ENCODE data around the gene DYNC2I2. TPM values are rescaled to one million over a fixed set of nuclear protein-coding genes. Genes with fewer than 3 reads are reported as not detected.
"Not testable (repeated sequence)": the region's sequence is repeated elsewhere in the genome, so short reads cannot be mapped to it uniquely, and the experiment has no call there.

The DYNC2I2 gene
- total RNA-seq, 4 donors from 2014 or later, result 39.7 to 65.9 (median 54.4) TPM

DNA sequence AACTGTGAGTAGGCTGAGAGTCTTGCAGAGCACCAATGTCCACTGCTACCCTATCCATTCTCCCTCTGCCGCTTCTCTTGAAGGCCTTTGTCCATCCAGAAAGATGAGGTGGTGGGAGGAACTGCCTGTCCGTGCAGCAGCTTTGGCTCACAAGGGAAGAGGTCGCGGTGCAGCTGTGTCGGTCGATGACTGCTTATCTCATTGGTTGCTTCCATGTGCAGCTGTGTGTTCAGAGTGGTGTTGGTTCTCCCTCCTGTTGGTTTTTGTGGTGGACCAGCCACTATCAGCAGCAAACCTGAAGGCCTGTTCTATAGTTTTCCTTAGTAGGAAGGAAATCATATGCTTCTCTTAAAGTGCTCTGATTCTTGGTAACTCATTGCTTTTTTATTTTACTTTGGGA is 63.6 kb downstream of the DYNC2I2 start:
- Histone ChIP-seq H3K4me1 (no peaks in the 10 kb centered on the region), H3K27ac (no peak overlapping the region), H3K27me3 (no peaks in the 10 kb centered on the region), H3K9me3 (no peaks in the 10 kb centered on the region), H3K4me3 (no peak overlapping the region), H3K36me3 (peaks cover 21 to 100% (median 76%) of the 10 kb centered on the region in 3 donors)
- intact Hi-C loops (cut with DNase I), result no loop called here
- 71 to 89% methylated on average over 5 of the region's 6 CpGs for WGBS, 2 donors
- TF ChIP-seq CTCF (IDR thresholded peaks at IDR 0.05), result no peak
- TF ChIP-seq POLR2A (IDR thresholded peaks at IDR 0.05), result no peak
- DNase-seq, result no peak

- Histone ChIP-seq H3K4me3 (no peak overlapping the region), H3K4me1 (no peaks in the 10 kb centered on the region), H3K9me3 (no peaks in the 10 kb centered on the region), H3K27ac (no peak overlapping the region), H3K27me3 (no peaks in the 10 kb centered on the region), H3K36me3 (peaks cover 32 to 100% (median 78%) of the 10 kb centered on the region in 3 donors)
- intact Hi-C loops (cut with DNase I), result no loop called here
- TF ChIP-seq CTCF (IDR thresholded peaks at IDR 0.05), result no peak
- no peak for TF ChIP-seq POLR2A (IDR thresholded peaks at IDR 0.05)
- no peak for DNase-seq
- WGBS, 2 donors, result 88 to 92% methylated on average over 11 of the region's 11 CpGs
Measured at GRCh38 chr9:128588581-128589233, 67.9 kb downstream of the DYNC2I2 start.

GRCh38 chr9:128587453-128587852 is 69.2 kb downstream of the DYNC2I2 start:
- H3K27ac ChIP-seq, result no peak overlapping the region
- H3K4me1 ChIP-seq, result no peaks in the 10 kb centered on the region
- H3K36me3 ChIP-seq, result peaks cover 31 to 100% (median 79%) of the 10 kb centered on the region in 3 donors
- H3K27me3 ChIP-seq, result no peaks in the 10 kb centered on the region
- 39 to 63% methylated on average over 5 to 6 of the region's 6 CpGs for WGBS, 2 donors
- TF ChIP-seq POLR2A (IDR thresholded peaks at IDR 0.05), result no peak
- no peak for TF ChIP-seq CTCF (IDR thresholded peaks at IDR 0.05)
- intact Hi-C loops (cut with DNase I), result no loop called here
- no peak overlapping the region for H3K4me3 ChIP-seq
- DNase-seq, result no peak
- no peaks in the 10 kb centered on the region for H3K9me3 ChIP-seq

- DNase-seq; H3K9me3 ChIP-seq; H3K4me1 ChIP-seq; H3K27me3 ChIP-seq; H3K4me3 ChIP-seq; intact Hi-C loops (cut with DNase I); H3K27ac ChIP-seq: not testable (repeated sequence)
- H3K36me3 ChIP-seq, result peaks cover 34 to 100% (median 79%) of the 10 kb centered on the region in 3 donors
- 87 to 96% methylated on average over 3 to 11 of the region's 11 CpGs for WGBS, 2 donors
Measured at GRCh38 chr9:128586934-128587333, 69.7 kb downstream of the DYNC2I2 start.

- H3K27me3 ChIP-seq; intact Hi-C loops (cut with DNase I); H3K27ac ChIP-seq; DNase-seq; H3K4me3 ChIP-seq; H3K9me3 ChIP-seq; H3K4me1 ChIP-seq: not testable (repeated sequence)
- peaks cover 36 to 100% (median 82%) of the 10 kb centered on the region in 3 donors for H3K36me3 ChIP-seq
- 84 to 90% methylated on average over 8 of the region's 8 CpGs for WGBS, 2 donors
Measured at GRCh38 chr9:128585155-128585554, 71.5 kb downstream of the DYNC2I2 start.

Other genes with a start within 250 kb of the DYNC2I2 start
- gene CERCAM, start 236.0 kb downstream of the DYNC2I2 start, total RNA-seq, result 10 to 100 TPM in 1 of 4 donors, 1 to 10 TPM in 3; 2.2 to 18.3 (median 6.2) TPM
- 10 to 100 TPM; 13.2 to 28.0 (median 19.8) TPM for gene ODF2, start 200.8 kb downstream of the DYNC2I2 start, total RNA-seq
- gene GLE1, start 152.1 kb downstream of the DYNC2I2 start, total RNA-seq, result 10 to 100 TPM; 21.4 to 31.2 (median 24.4) TPM
- 100 to 1,000 TPM in 3 of 4 donors, 10 to 100 TPM in 1; 97.8 to 233 (median 160) TPM for gene SPTAN1, start 104.3 kb downstream of the DYNC2I2 start, total RNA-seq
- 100 to 1,000 TPM in 3 of 4 donors, 10 to 100 TPM in 1; 83.5 to 253 (median 215) TPM for gene SET, start 32.4 kb upstream of the DYNC2I2 start, total RNA-seq
- 1 to 10 TPM; 2.3 to 6.2 (median 3.2) TPM for gene PKN3, start 45.7 kb upstream of the DYNC2I2 start, total RNA-seq
- gene ZDHHC12, start 67.3 kb upstream of the DYNC2I2 start, total RNA-seq, result 10 to 100 TPM; 51.5 to 99.4 (median 77.1) TPM
- gene ZER1, start 115.1 kb upstream of the DYNC2I2 start, total RNA-seq, result 10 to 100 TPM; 20.1 to 51.4 (median 29.0) TPM
- gene TBC1D13, start 130.4 kb upstream of the DYNC2I2 start, total RNA-seq, result 10 to 100 TPM in 3 of 4 donors, 1 to 10 TPM in 1; 9.6 to 17.9 (median 16.7) TPM
- 10 to 100 TPM; 21.2 to 40.1 (median 36.5) TPM for gene ENDOG, start 161.7 kb upstream of the DYNC2I2 start, total RNA-seq
- 10 to 100 TPM; 14.0 to 29.2 (median 20.5) TPM for gene SPOUT1, start 172.9 kb upstream of the DYNC2I2 start, total RNA-seq
- 1 to 10 TPM; 4.0 to 9.4 (median 5.7) TPM for gene KYAT1, start 225.1 kb upstream of the DYNC2I2 start, total RNA-seq
- gene LRRC8A, start 225.3 kb upstream of the DYNC2I2 start, total RNA-seq, result 100 to 1,000 TPM in 3 of 4 donors, 10 to 100 TPM in 1; 70.0 to 153 (median 122) TPM

Measured in esophagus squamous epithelium (tissue), 5 donors.